DOHH2 (cell line): ENCODE measurements around the gene UNC13A.

Experiments used
- H3F3A ChIP-seq: fragments of 200-600 bp; sonication (generic), shearing (Covaris generic); 2 replicates; pipeline ENCODE4 v1.6.0; 2016; ENCODE audit warnings: antibody characterized with exemption, mild to moderate bottlenecking; ENCODE audit not compliant: control insufficient read depth, insufficient read depth
- H3K27ac ChIP-seq: fragments of 200-600 bp; sonication (generic); 2 replicates; pipeline ENCODE4 v1.5.1; 2014; ENCODE audit warnings: low read depth, mild to moderate bottlenecking, low read length, moderate library complexity
- H3K27me3 ChIP-seq: fragments of 200-600 bp; sonication (generic); 2 replicates; pipeline ENCODE4 v1.6.1; 2014; ENCODE audit warnings: mild to moderate bottlenecking, low read length, mixed read lengths; ENCODE audit not compliant: control insufficient read depth
- H3K36me3 ChIP-seq: fragments of 200-600 bp; sonication (generic); 2 replicates; pipeline ENCODE4 v1.6.1; 2014; ENCODE audit warnings: mild to moderate bottlenecking, low read length, moderate library complexity, mixed read lengths; ENCODE audit not compliant: control insufficient read depth
- H3K4me1 ChIP-seq: fragments of 200-600 bp; sonication (generic); 2 replicates; pipeline ENCODE4 v1.6.1; 2014; ENCODE audit warnings: mild to moderate bottlenecking, low read length, mixed read lengths; ENCODE audit not compliant: control insufficient read depth
- H3K4me2 ChIP-seq: fragments of 200-600 bp; sonication (generic); 2 replicates; pipeline ENCODE4 v1.6.0; 2014; ENCODE audit warnings: mild to moderate bottlenecking, low read length, moderate library complexity
- H3K4me3 ChIP-seq: fragments of 200-600 bp; sonication (generic); 2 replicates; pipeline ENCODE4 v1.5.1; 2014; ENCODE audit warnings: mild to moderate bottlenecking, low read length, mixed read lengths
- H3K79me2 ChIP-seq: fragments of 200-600 bp; sonication (generic); 2 replicates; pipeline ENCODE4 v1.6.1; 2014; ENCODE audit warnings: mild to moderate bottlenecking, low read length, mixed read lengths; ENCODE audit not compliant: control insufficient read depth
- H3K9me2 ChIP-seq: fragments of 200-600 bp; sonication (generic); replicated peaks from 2 replicates; pipeline ENCODE4 v1.6.1; 2014; ENCODE audit warnings: mild to moderate bottlenecking, low read length, mixed read lengths; ENCODE audit not compliant: control insufficient read depth
- H3K9me3 ChIP-seq: fragments of 200-600 bp; sonication (generic); 2 replicates; pipeline ENCODE4 v1.6.1; 2014; ENCODE audit warnings: antibody characterized with exemption, low read length, mixed read lengths; ENCODE audit not compliant: control insufficient read depth, insufficient read depth
- H4K20me1 ChIP-seq: fragments of 200-600 bp; sonication (generic); 2 replicates; pipeline ENCODE4 v1.6.0; 2014; ENCODE audit warnings: low read depth, mild to moderate bottlenecking, antibody characterized with exemption, low read length, moderate library complexity; ENCODE audit not compliant: control insufficient read depth, insufficient read depth
- EZH2phosphoT487 ChIP-seq: fragments of 200-600 bp; sonication (generic); IDR thresholded peaks from 2 replicates; pipeline ENCODE4 v1.6.1; 2017; ENCODE audit warnings: borderline replicate concordance, mild to moderate bottlenecking, antibody characterized with exemption, low read length, moderate library complexity, mixed read lengths
- TF ChIP-seq, protein P1 (sequence below): fragments of 200-600 bp; sonication (generic); IDR thresholded peaks from one replicate; pipeline ENCODE4 v1.5.1; 2014; ENCODE audit warnings: antibody characterized with exemption, mild to moderate bottlenecking, low read depth, low read length; ENCODE audit not compliant: poor library complexity, severe bottlenecking

UNC13A gene

DNA sequence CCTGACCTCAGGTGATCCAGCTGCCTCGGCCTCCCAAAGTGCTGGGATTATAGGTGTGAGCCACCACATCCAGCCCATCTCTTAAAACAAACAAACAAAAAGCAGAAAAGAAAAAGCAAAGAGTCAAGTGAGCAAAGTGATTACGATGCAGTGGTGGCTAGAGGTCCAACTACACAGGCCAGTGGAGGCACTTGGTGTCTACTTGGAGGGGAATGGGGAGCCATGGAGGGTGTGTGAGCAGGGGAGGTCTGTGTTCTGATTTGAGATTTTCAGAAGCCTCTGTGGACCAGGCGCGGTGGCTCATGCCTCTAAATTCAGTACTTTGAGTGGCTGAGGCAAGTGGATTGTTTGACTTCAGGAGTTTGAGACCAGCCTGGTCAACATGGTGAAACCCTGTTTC lies 126.1 kb downstream of the UNC13A start:
- Histone ChIP-seq H3K27ac (no peak overlapping the region), H3K9me3 (no peaks in the 10 kb centered on the region), H3K36me3 (peaks cover 62% of the 10 kb centered on the region), H3K27me3 (no peaks in the 10 kb centered on the region), H3K79me2 (peaks cover 35% of the 10 kb centered on the region), H3K4me2 (no peak overlapping the region), H3F3A (no peaks in the 10 kb centered on the region), H3K9me2 (no peaks in the 10 kb centered on the region), H4K20me1 (no peaks in the 10 kb centered on the region), H3K4me3 (no peak overlapping the region), H3K4me1 (peaks cover 2% of the 10 kb centered on the region)
- TF ChIP-seq, protein P1, sequence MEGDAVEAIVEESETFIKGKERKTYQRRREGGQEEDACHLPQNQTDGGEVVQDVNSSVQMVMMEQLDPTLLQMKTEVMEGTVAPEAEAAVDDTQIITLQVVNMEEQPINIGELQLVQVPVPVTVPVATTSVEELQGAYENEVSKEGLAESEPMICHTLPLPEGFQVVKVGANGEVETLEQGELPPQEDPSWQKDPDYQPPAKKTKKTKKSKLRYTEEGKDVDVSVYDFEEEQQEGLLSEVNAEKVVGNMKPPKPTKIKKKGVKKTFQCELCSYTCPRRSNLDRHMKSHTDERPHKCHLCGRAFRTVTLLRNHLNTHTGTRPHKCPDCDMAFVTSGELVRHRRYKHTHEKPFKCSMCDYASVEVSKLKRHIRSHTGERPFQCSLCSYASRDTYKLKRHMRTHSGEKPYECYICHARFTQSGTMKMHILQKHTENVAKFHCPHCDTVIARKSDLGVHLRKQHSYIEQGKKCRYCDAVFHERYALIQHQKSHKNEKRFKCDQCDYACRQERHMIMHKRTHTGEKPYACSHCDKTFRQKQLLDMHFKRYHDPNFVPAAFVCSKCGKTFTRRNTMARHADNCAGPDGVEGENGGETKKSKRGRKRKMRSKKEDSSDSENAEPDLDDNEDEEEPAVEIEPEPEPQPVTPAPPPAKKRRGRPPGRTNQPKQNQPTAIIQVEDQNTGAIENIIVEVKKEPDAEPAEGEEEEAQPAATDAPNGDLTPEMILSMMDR: no peak
- no peak for TF ChIP-seq EZH2phosphoT487

DNA sequence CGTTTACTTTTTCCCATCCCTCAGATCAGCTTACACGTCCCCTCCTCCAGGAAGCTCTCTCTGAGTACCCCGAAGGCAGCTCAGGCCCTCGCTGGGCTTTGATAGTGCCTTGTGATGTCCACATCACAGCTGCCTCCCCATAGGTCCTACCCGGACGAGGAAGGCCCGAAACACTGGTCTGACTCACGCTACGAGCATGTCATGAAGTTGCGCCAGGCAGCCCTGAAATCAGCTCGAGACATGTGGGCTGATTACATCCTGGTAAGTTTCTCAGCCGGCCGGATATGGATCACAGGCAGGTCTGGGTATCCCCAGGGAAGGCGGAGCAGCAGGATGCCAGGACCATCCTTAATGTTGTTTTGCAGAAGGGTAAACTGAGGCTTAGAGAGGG lies 128.0 kb downstream of the UNC13A start:
- no peaks in the 10 kb centered on the region for H3F3A ChIP-seq
- H3K36me3 ChIP-seq: peaks cover 62% of the 10 kb centered on the region
- no peaks in the 10 kb centered on the region for H3K27me3 ChIP-seq
- peaks cover 11% of the 10 kb centered on the region for H3K4me1 ChIP-seq
- H3K27ac ChIP-seq: no peak overlapping the region
- H3K9me3 ChIP-seq: no peaks in the 10 kb centered on the region
- H3K79me2 ChIP-seq: peaks cover 49% of the 10 kb centered on the region
- no peaks in the 10 kb centered on the region for H4K20me1 ChIP-seq
- H3K4me3 ChIP-seq: no peak overlapping the region
- TF ChIP-seq EZH2phosphoT487: no peak
- TF ChIP-seq, protein P1: no peak
- no peaks in the 10 kb centered on the region for H3K9me2 ChIP-seq
- no peak overlapping the region for H3K4me2 ChIP-seq

DNA sequence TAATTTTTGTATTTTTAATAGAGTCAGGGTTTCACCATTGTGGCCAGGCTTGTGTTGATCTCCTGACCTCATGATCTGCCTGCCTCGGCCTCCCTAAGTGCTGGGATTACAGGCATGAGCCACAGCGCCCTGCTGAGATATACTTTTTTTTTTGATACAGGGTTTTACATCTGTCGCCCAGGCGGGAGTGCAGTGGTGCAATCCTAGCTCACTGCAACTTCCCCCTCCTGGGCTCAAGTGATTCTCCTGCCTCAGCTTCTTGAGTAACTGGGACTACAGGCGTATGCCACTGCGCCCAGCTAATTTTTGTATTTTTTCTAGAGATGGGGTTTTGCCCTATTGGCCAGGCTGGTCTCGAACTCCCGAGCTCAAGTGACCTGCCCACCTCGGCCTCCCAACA lies 130.7 kb downstream of the UNC13A start:
- H3K79me2 ChIP-seq: peaks cover 42% of the 10 kb centered on the region
- H3K9me2 ChIP-seq: no peaks in the 10 kb centered on the region
- H3K4me3 ChIP-seq: no peak overlapping the region
- no peaks in the 10 kb centered on the region for H3K27me3 ChIP-seq
- no peaks in the 10 kb centered on the region for H3K9me3 ChIP-seq
- peaks cover 21% of the 10 kb centered on the region for H3K4me1 ChIP-seq
- peaks cover 9% of the 10 kb centered on the region for H3F3A ChIP-seq
- peak overlapping the region; percentile 88 for H3K4me2 ChIP-seq
- H4K20me1 ChIP-seq: no peaks in the 10 kb centered on the region
- H3K27ac ChIP-seq: no peak overlapping the region
- TF ChIP-seq, protein P1: no peak
- no peak for TF ChIP-seq EZH2phosphoT487
- H3K36me3 ChIP-seq: peaks cover 46% of the 10 kb centered on the region

DNA sequence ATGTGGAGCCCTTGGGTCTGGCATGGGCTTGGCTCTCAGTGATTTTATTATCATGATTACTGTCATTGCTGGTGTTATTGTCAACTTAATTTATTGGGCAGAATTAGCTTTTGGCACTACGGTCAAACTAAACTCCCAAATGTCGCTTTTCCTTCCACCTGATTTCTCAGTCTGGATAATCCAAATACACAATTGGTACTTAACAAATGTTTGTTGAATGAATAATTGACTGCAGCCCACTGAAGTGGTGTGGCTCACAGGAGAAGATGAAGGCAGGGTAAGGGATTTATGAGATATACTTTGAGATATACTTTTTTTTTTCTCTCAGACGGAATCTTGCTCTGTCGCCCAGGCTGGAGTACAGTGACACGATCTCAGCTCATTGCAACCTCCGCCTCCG lies 131.2 kb downstream of the UNC13A start:
- H3K9me2 ChIP-seq: no peaks in the 10 kb centered on the region
- H3K9me3 ChIP-seq: no peaks in the 10 kb centered on the region
- no peaks in the 10 kb centered on the region for H3K27me3 ChIP-seq
- H3K4me1 ChIP-seq: peaks cover 21% of the 10 kb centered on the region
- H3K27ac ChIP-seq: no peak overlapping the region
- H3K36me3 ChIP-seq: peaks cover 44% of the 10 kb centered on the region
- peak overlapping the region; percentile 88 for H3K4me2 ChIP-seq
- peaks cover 12% of the 10 kb centered on the region for H3F3A ChIP-seq
- H3K4me3 ChIP-seq: peak overlapping the region; percentile 96
- peaks cover 40% of the 10 kb centered on the region for H3K79me2 ChIP-seq
- H4K20me1 ChIP-seq: no peaks in the 10 kb centered on the region
- TF ChIP-seq EZH2phosphoT487: no peak
- TF ChIP-seq, protein P1: no peak
